Measurements from ENCODE around the gene GNB2. TPM values are rescaled to one million over a fixed set of nuclear protein-coding genes. Genes with fewer than 3 reads are reported as not detected.

GNB2 gene
- total RNA-seq, 1 experiment from 2014 or later: 65.0 TPM

- no peaks in the 10 kb centered on the region for H3K79me2 ChIP-seq (ENCODE audit: low read length)
- no peaks in the 10 kb centered on the region for H3K36me3 ChIP-seq (ENCODE audit: insufficient read depth, low read length)
- H2AFZ ChIP-seq (ENCODE audit: low read length): peak overlapping the region; percentile 5; the same call in 1 of the 2 replicates
These were observed 40.4 kb upstream of the GNB2 start for GRCh38 chr7:100632951-100633717.

GRCh38 chr7:100639995-100640516, 33.5 kb upstream of the GNB2 start:
- Histone ChIP-seq H3K4me1 (ENCODE audit: low read length) (peaks cover 12% of the 10 kb centered on the region), H3K4me2 (ENCODE audit: low read depth, low read length, poor library complexity, severe bottlenecking) (no peak overlapping the region), H3K4me3 (ENCODE audit: low read length) (no peak overlapping the region), H3K9me3 (ENCODE audit: low read length) (no peaks in the 10 kb centered on the region), H3K9ac (ENCODE audit: low read length) (no peak overlapping the region), H3K27ac (ENCODE audit: low read length) (no peak overlapping the region), H3K27me3 (ENCODE audit: low read length) (no peaks in the 10 kb centered on the region), H3K9me2 (replicated peaks; ENCODE audit: insufficient read depth, low read length) (no peaks in the 10 kb centered on the region), H3K79me2 (ENCODE audit: low read length) (no peaks in the 10 kb centered on the region), H4K20me1 (ENCODE audit: insufficient read depth, low read depth, low read length) (no peaks in the 10 kb centered on the region), H2AFZ (ENCODE audit: low read length) (no peak overlapping the region), H3K36me3 (ENCODE audit: insufficient read depth, low read length) (no peaks in the 10 kb centered on the region)
- no peak for DNase-seq

More at GRCh38 chr7:100632951-100633717, 40.4 kb upstream of the GNB2 start:
- peak overlapping the region; percentile 67 for H3K4me3 ChIP-seq (ENCODE audit: low read length)
- no peaks in the 10 kb centered on the region for H3K27me3 ChIP-seq (ENCODE audit: low read length)
- peaks cover 10% of the 10 kb centered on the region for H3K4me1 ChIP-seq (ENCODE audit: low read length)
- peak overlapping the region; percentile 52 for H3K27ac ChIP-seq (ENCODE audit: low read length)
- peak; percentile 79 for DNase-seq
- H3K9ac ChIP-seq (ENCODE audit: low read length): peak overlapping the region; percentile 86
- no peaks in the 10 kb centered on the region for H3K9me3 ChIP-seq (ENCODE audit: low read length)
- peak overlapping the region; percentile 63 for H3K4me2 ChIP-seq (ENCODE audit: low read depth, low read length, poor library complexity, severe bottlenecking)
- no peaks in the 10 kb centered on the region for H3K9me2 ChIP-seq (replicated peaks; ENCODE audit: insufficient read depth, low read length)
- H4K20me1 ChIP-seq (ENCODE audit: insufficient read depth, low read depth, low read length): no peaks in the 10 kb centered on the region

- Histone ChIP-seq H3K9me3 (ENCODE audit: low read length) (no peaks in the 10 kb centered on the region), H3K79me2 (ENCODE audit: low read length) (no peaks in the 10 kb centered on the region), H3K4me1 (ENCODE audit: low read length) (peaks cover 12% of the 10 kb centered on the region), H4K20me1 (ENCODE audit: insufficient read depth, low read depth, low read length) (no peaks in the 10 kb centered on the region), H3K4me3 (ENCODE audit: low read length) (no peak overlapping the region), H2AFZ (ENCODE audit: low read length) (no peak overlapping the region), H3K9ac (ENCODE audit: low read length) (no peak overlapping the region), H3K27me3 (ENCODE audit: low read length) (no peaks in the 10 kb centered on the region), H3K36me3 (ENCODE audit: insufficient read depth, low read length) (no peaks in the 10 kb centered on the region), H3K9me2 (replicated peaks; ENCODE audit: insufficient read depth, low read length) (no peaks in the 10 kb centered on the region), H3K4me2 (ENCODE audit: low read depth, low read length, poor library complexity, severe bottlenecking) (no peak overlapping the region), H3K27ac (ENCODE audit: low read length) (no peak overlapping the region)
- no peak for DNase-seq
These were observed 32.8 kb upstream of the GNB2 start for GRCh38 chr7:100640517-100641440.

GRCh38 chr7:100641463-100641859, 32.1 kb upstream of the GNB2 start, which contains the start of gene TFR2:
TSS of gene TFR2 (minus strand) at chr7:100641552. CDS start at chr7:100641509, 43 bp downstream.
- H2AFZ ChIP-seq (ENCODE audit: low read length): no peak within 1 kb of the TSS
- peak within 1 kb of the TSS; percentile 29; the same call in 1 of the 2 replicates for H3K4me3 ChIP-seq (ENCODE audit: low read length)
- H3K27ac ChIP-seq (ENCODE audit: low read length): no peak within 1 kb of the TSS
- H4K20me1 ChIP-seq (ENCODE audit: insufficient read depth, low read depth, low read length): no peaks in the 10 kb centered on the region
- H3K9me2 ChIP-seq (replicated peaks; ENCODE audit: insufficient read depth, low read length): no peaks in the 10 kb centered on the region
- H3K36me3 ChIP-seq (ENCODE audit: insufficient read depth, low read length): no peaks in the 10 kb centered on the region
- no peak within 1 kb of the TSS for H3K9ac ChIP-seq (ENCODE audit: low read length)
- no peaks in the 10 kb centered on the region for H3K27me3 ChIP-seq (ENCODE audit: low read length)
- no peaks in the 10 kb centered on the region for H3K79me2 ChIP-seq (ENCODE audit: low read length)
- H3K9me3 ChIP-seq (ENCODE audit: low read length): no peaks in the 10 kb centered on the region
- no peak for DNase-seq
- peak within 1 kb of the TSS; percentile 30 for H3K4me2 ChIP-seq (ENCODE audit: low read depth, low read length, poor library complexity, severe bottlenecking)
- H3K4me1 ChIP-seq (ENCODE audit: low read length): peaks cover 12% of the 10 kb centered on the region

- H3K79me2 ChIP-seq (ENCODE audit: low read length): no peaks in the 10 kb centered on the region
- H3K4me3 ChIP-seq (ENCODE audit: low read length): peak overlapping the region; percentile 29; the same call in 1 of the 2 replicates
- H3K36me3 ChIP-seq (ENCODE audit: insufficient read depth, low read length): no peaks in the 10 kb centered on the region
- H3K27ac ChIP-seq (ENCODE audit: low read length): no peak overlapping the region
- H3K27me3 ChIP-seq (ENCODE audit: low read length): no peaks in the 10 kb centered on the region
- H3K4me2 ChIP-seq (ENCODE audit: low read depth, low read length, poor library complexity, severe bottlenecking): peak overlapping the region; percentile 30
- peaks cover 12% of the 10 kb centered on the region for H3K4me1 ChIP-seq (ENCODE audit: low read length)
- H3K9me3 ChIP-seq (ENCODE audit: low read length): no peaks in the 10 kb centered on the region
- H2AFZ ChIP-seq (ENCODE audit: low read length): no peak overlapping the region
- no peaks in the 10 kb centered on the region for H3K9me2 ChIP-seq (replicated peaks; ENCODE audit: insufficient read depth, low read length)
- H3K9ac ChIP-seq (ENCODE audit: low read length): no peak overlapping the region
- H4K20me1 ChIP-seq (ENCODE audit: insufficient read depth, low read depth, low read length): no peaks in the 10 kb centered on the region
- no peak for DNase-seq
These were observed 31.5 kb upstream of the GNB2 start for GRCh38 chr7:100641860-100642533.

- H3K9me2 ChIP-seq (replicated peaks; ENCODE audit: insufficient read depth, low read length): no peaks in the 10 kb centered on the region
- H3K36me3 ChIP-seq (ENCODE audit: insufficient read depth, low read length): no peaks in the 10 kb centered on the region
- no peaks in the 10 kb centered on the region for H4K20me1 ChIP-seq (ENCODE audit: insufficient read depth, low read depth, low read length)
- H3K27me3 ChIP-seq (ENCODE audit: low read length): no peaks in the 10 kb centered on the region
- no peaks in the 10 kb centered on the region for H3K79me2 ChIP-seq (ENCODE audit: low read length)
- H3K4me3 ChIP-seq (ENCODE audit: low read length): peak overlapping the region; percentile 29; the same call in 1 of the 2 replicates
- H3K4me1 ChIP-seq (ENCODE audit: low read length): peaks cover 12% of the 10 kb centered on the region
- no peak overlapping the region for H3K27ac ChIP-seq (ENCODE audit: low read length)
- peak; percentile 93 for DNase-seq
- H3K9me3 ChIP-seq (ENCODE audit: low read length): no peaks in the 10 kb centered on the region
- no peak overlapping the region for H2AFZ ChIP-seq (ENCODE audit: low read length)
- no peak overlapping the region for H3K9ac ChIP-seq (ENCODE audit: low read length)
- peak overlapping the region; percentile 30 for H3K4me2 ChIP-seq (ENCODE audit: low read depth, low read length, poor library complexity, severe bottlenecking)
These were observed 31.0 kb upstream of the GNB2 start for GRCh38 chr7:100642534-100642907.

GRCh38 chr7:100649826-100650565, 23.5 kb upstream of the GNB2 start:
- Histone ChIP-seq H3K27ac (ENCODE audit: low read length) (no peak overlapping the region), H2AFZ (ENCODE audit: low read length) (no peak overlapping the region), H3K9ac (ENCODE audit: low read length) (no peak overlapping the region), H3K4me1 (ENCODE audit: low read length) (no peaks in the 10 kb centered on the region), H3K9me3 (ENCODE audit: low read length) (no peaks in the 10 kb centered on the region), H3K79me2 (ENCODE audit: low read length) (no peaks in the 10 kb centered on the region), H3K36me3 (ENCODE audit: insufficient read depth, low read length) (no peaks in the 10 kb centered on the region), H3K9me2 (replicated peaks; ENCODE audit: insufficient read depth, low read length) (no peaks in the 10 kb centered on the region), H4K20me1 (ENCODE audit: insufficient read depth, low read depth, low read length) (no peaks in the 10 kb centered on the region), H3K27me3 (ENCODE audit: low read length) (no peaks in the 10 kb centered on the region), H3K4me3 (ENCODE audit: low read length) (no peak overlapping the region), H3K4me2 (ENCODE audit: low read depth, low read length, poor library complexity, severe bottlenecking) (no peak overlapping the region)
- no peak for DNase-seq
